ENCODE data around the gene ZNF792. TPM values are rescaled to one million over a fixed set of nuclear protein-coding genes. Genes with fewer than 3 reads are reported as not detected.

Gene ZNF792
- total and polyA plus RNA-seq, 2 of the 4 experiments (the other 2 are of a cell fraction) = 1.5 to 4.8 TPM

DNA sequence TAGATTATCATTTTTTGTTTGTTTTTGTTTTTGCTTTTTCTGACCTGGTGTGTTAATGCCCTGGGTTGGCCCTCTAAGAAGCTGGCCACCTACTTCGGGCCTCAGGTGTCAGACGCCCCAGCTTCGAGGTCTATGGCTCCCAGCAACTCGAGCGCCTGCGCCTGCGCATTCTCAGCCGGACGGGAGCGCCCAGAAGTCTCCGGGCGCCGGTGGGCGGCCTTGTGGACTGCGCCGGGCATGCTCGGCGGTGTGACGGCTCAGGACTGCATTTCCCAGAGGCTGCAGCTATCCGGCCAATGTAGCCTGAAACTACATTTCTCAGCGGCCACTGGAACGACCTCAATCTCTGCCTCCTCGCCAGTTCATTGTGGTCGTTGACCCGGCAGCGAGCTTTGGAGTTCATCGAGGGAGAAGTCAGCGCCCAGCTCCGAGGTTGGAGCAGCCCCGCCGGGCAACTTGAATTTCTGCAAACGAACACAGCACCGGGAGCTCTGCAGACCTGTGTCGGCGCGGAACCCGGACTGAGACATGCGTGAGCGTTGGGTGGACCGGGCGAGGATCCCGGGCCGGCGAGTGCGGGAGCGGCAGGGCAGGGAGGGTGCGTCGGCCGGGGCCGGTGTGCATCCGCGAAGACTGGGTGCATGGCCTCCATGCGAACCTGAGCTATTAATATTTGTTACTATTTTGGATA is 37.2 kb downstream of the ZNF792 start, which contains the start of gene ZNF30:
TSS of gene ZNF30 (plus strand) at position 219 of the 691 bp plus-strand sequence. CDS start 3,045 bp downstream, outside the sequence.
- Histone ChIP-seq H2AK5ac (ENCODE audit: low read depth, low read length) (no peak within 1 kb of the TSS), H3K4me3 (ENCODE audit: insufficient read depth, low read depth, low read length) (peak within 1 kb of the TSS; percentile 80), H3K4me2 (ENCODE audit: low read depth, low read length) (peak within 1 kb of the TSS; percentile 77), H3K4ac (ENCODE audit: low read depth, low read length) (peak within 1 kb of the TSS; percentile 55), H3K9me1 (ENCODE audit: insufficient read depth, low read length) (no peaks in the 10 kb centered on the region), H2BK20ac (ENCODE audit: low read depth, low read length) (no peak within 1 kb of the TSS), H4K8ac (ENCODE audit: low read depth in 2 of 2, low read length in 2 of 2) (peak within 1 kb of the TSS; percentile 88), H4K91ac (ENCODE audit: insufficient read depth, low read depth, low read length) (no peak within 1 kb of the TSS), H3K23ac (ENCODE audit: low read depth, low read length) (peak within 1 kb of the TSS; percentile 71; the same call in 1 of the 2 replicates), H2AFZ (replicated peaks; ENCODE audit: low read length, poor library complexity) (peak within 1 kb of the TSS; percentile 97), H3K4me1 (ENCODE audit: control insufficient read depth, insufficient read depth, low read length) (no peaks in the 10 kb centered on the region), H2BK120ac (ENCODE audit: low read depth, low read length) (no peak within 1 kb of the TSS; the same call in 1 of the 2 replicates), H4K20me1 (ENCODE audit: insufficient read depth, low read length) (no peaks in the 10 kb centered on the region), H3K56ac (ENCODE audit: extremely low read depth, insufficient read depth, low read length) (no peak within 1 kb of the TSS; the same call in 1 of the 2 replicates), H4K5ac (ENCODE audit: low read depth, low read length) (no peak within 1 kb of the TSS; the same call in none of the 2 replicates), H3K79me1 (ENCODE audit: low read depth in 1 of 2, low read length in 2 of 2) (peaks cover 0 to 3% of the 10 kb centered on the region in 2 experiments; a peak in 2 of 4 replicates), H3K18ac (ENCODE audit: low read depth, low read length) (0 out of 2 replicates have a peak within 1 kb of the TSS, but pooled peaks have one; percentile 13), H3K27ac (ENCODE audit: insufficient read depth, low read length) (peak within 1 kb of the TSS; percentile 74), H2BK5ac (ENCODE audit: low read depth, low read length, poor library complexity, severe bottlenecking) (peak within 1 kb of the TSS; percentile 25), H3K27me3 (ENCODE audit: control insufficient read depth, insufficient read depth, low read length) (no peaks in the 10 kb centered on the region), H2BK15ac (ENCODE audit: low read depth, low read length) (no peak within 1 kb of the TSS), H2AK9ac (replicated peaks; ENCODE audit: low read depth, low read length, poor library complexity) (peak within 1 kb of the TSS; percentile 69), H3K9ac (ENCODE audit: low read depth, low read length) (peak within 1 kb of the TSS; percentile 82), H3K36me3 (ENCODE audit: control insufficient read depth, insufficient read depth, low read length) (no peaks in the 10 kb centered on the region), H3K14ac (replicated peaks; ENCODE audit: low read depth, low read length) (peak within 1 kb of the TSS; percentile 10; the same call in 1 of the 2 replicates), H3K9me3 (ENCODE audit: control insufficient read depth, insufficient read depth, low read length) (no peaks in the 10 kb centered on the region)
- ATAC-seq (ENCODE audit: low read depth) (peak; percentile 100), DNase-seq (peak; percentile 88)
- 3% methylated on average over 37 of the region's 53 CpGs; no CpG with 5 or more reads in 1 of the 2 experiments for WGBS, 2 experiments (ENCODE audit: extremely low coverage in 2 of 2, insufficient read length in 1 of 2)
- TF ChIP-seq CEBPB (IDR thresholded peaks at IDR 0.05; ENCODE audit: low read depth, low read length) = no peak
- TF ChIP-seq MXI1 (IDR thresholded peaks at IDR 0.05; ENCODE audit: borderline replicate concordance, low read depth, low read length) = peak; percentile 78; the same call in 1 of the 2 replicates
- TF ChIP-seq RCOR1 (IDR thresholded peaks at IDR 0.05; ENCODE audit: insufficient replicate concordance, low read length) = no peak
- intact Hi-C loops (cut with micrococcal nuclease) = loop anchor here (1.0 to 5.0 kb wide), 3 partner anchors 65 to 194 kb away; partner anchors contain the start of gene ZNF599
- dilution Hi-C loops (cut with HindIII; ENCODE audit: low sequenced_read_pairs, unreplicated experiment) = no loop called here
- ChIA-PET POLR2A (ENCODE audit: unreplicated experiment) (no interaction called here), CTCF (interaction anchor here (1.2 kb wide), 1 partner anchor 23 kb away, joined by 4 read pairs; no protein-coding TSS in a partner anchor)
- in situ Hi-C loops (cut with MboI; ENCODE audit: low sequenced_read_pairs) = no loop called here
- BruUV-seq (replicated peaks) = no TSS peak

Data from IMR-90 (cell line).